ENCODE results near the gene PROSER2.

Gene PROSER2

GRCh38 chr10:11861811-11862428 lies 38.8 kb downstream of the PROSER2 start:
- no peaks in the 10 kb centered on the region for H3K27me3 ChIP-seq
- H3K4me3 ChIP-seq (ENCODE audit: low read depth in 1 of 2, low read length in 1 of 2), result no peak overlapping the region
- TF ChIP-seq CTCF (IDR thresholded peaks at IDR 0.05), result no peak
- H3K4me1 ChIP-seq (ENCODE audit: control insufficient read depth in 1 of 2, insufficient read depth in 1 of 2, low read depth in 1 of 2, low read length in 1 of 2), result peaks cover 0 to 8% of the 10 kb centered on the region in 2 experiments
- H3K9me3 ChIP-seq, result no peaks in the 10 kb centered on the region
- peaks cover 5% of the 10 kb centered on the region for H3K36me3 ChIP-seq
- no peak overlapping the region for H3K27ac ChIP-seq

- peaks cover 0 to 8% of the 10 kb centered on the region in 2 experiments for H3K4me1 ChIP-seq (ENCODE audit: control insufficient read depth in 1 of 2, insufficient read depth in 1 of 2, low read depth in 1 of 2, low read length in 1 of 2)
- no peak overlapping the region for H3K27ac ChIP-seq
- no peaks in the 10 kb centered on the region for H3K9me3 ChIP-seq
- TF ChIP-seq CTCF (IDR thresholded peaks at IDR 0.05), result no peak
- H3K4me3 ChIP-seq (ENCODE audit: low read depth in 1 of 2, low read length in 1 of 2), result peak overlapping the region in 1 of 2 experiments; percentile 28
- H3K36me3 ChIP-seq, result peaks cover 5% of the 10 kb centered on the region
- no peaks in the 10 kb centered on the region for H3K27me3 ChIP-seq
Observed at GRCh38 chr10:11863353-11864109, 40.4 kb downstream of the PROSER2 start.

GRCh38 chr10:11864727-11865126 lies 41.6 kb downstream of the PROSER2 start:
- Histone ChIP-seq H3K27ac (no peak overlapping the region), H3K27me3 (no peaks in the 10 kb centered on the region), H3K9me3 (no peaks in the 10 kb centered on the region), H3K4me1 (ENCODE audit: control insufficient read depth in 1 of 2, insufficient read depth in 1 of 2, low read depth in 1 of 2, low read length in 1 of 2) (peaks cover 0 to 8% of the 10 kb centered on the region in 2 experiments), H3K36me3 (peaks cover 5% of the 10 kb centered on the region), H3K4me3 (ENCODE audit: low read depth in 1 of 2, low read length in 1 of 2) (no peak overlapping the region)
- TF ChIP-seq CTCF (IDR thresholded peaks at IDR 0.05), result no peak

- Histone ChIP-seq H3K27ac (no peak overlapping the region), H3K36me3 (peaks cover 5% of the 10 kb centered on the region), H3K27me3 (no peaks in the 10 kb centered on the region), H3K9me3 (no peaks in the 10 kb centered on the region), H3K4me1 (ENCODE audit: control insufficient read depth in 1 of 2, insufficient read depth in 1 of 2, low read depth in 1 of 2, low read length in 1 of 2) (peaks cover 5 to 8% of the 10 kb centered on the region in 2 experiments), H3K4me3 (ENCODE audit: low read depth in 1 of 2, low read length in 1 of 2) (no peak overlapping the region)
- TF ChIP-seq CTCF (IDR thresholded peaks at IDR 0.05), result no peak
Observed at GRCh38 chr10:11865561-11865960, 42.4 kb downstream of the PROSER2 start.

- Histone ChIP-seq H3K4me1 (ENCODE audit: control insufficient read depth in 1 of 2, insufficient read depth in 1 of 2, low read depth in 1 of 2, low read length in 1 of 2) (peaks cover 6 to 8% of the 10 kb centered on the region in 2 experiments), H3K4me3 (ENCODE audit: low read depth in 1 of 2, low read length in 1 of 2) (no peak overlapping the region), H3K36me3 (peaks cover 2% of the 10 kb centered on the region), H3K9me3 (no peaks in the 10 kb centered on the region), H3K27ac (no peak overlapping the region), H3K27me3 (no peaks in the 10 kb centered on the region)
- TF ChIP-seq CTCF (IDR thresholded peaks at IDR 0.05), result no peak
Observed at GRCh38 chr10:11866199-11866925, 43.2 kb downstream of the PROSER2 start.
